Body of pancreas (tissue), 4 donors: ENCODE measurements around the gene CEBPZOS. TPM values are rescaled to one million over a fixed set of nuclear protein-coding genes. Genes with fewer than 3 reads are reported as not detected.
"Not testable (repeated sequence)": the region's sequence is repeated elsewhere in the genome, so short reads cannot be mapped to it uniquely, and the experiment has no call there.

ENCODE experiments used
- ATAC-seq: fragments of 150-250 bp; one replicate; pipeline ENCODE4 v1.9.1; 2016
- DNase-seq, 4 donors: peaks; one replicate each; pipeline ENCODE4 v3.0.0-alpha.2; 2019
- H3K27ac ChIP-seq, 4 donors: fragments of 200-600 bp; sonication (generic); 1 replicate in 3 of 4; 2 replicates in 1 of 4; pipeline versions ENCODE4 v1.5.1 to v1.6.1; 2016 to 2019; ENCODE audit warnings: mild to moderate bottlenecking in 1 of 4, mixed read lengths in 1 of 4, moderate library complexity in 1 of 4
- H3K27me3 ChIP-seq, 2 donors: fragments of 200-600 bp; sonication (generic); one replicate each; pipeline ENCODE4 v1.6.0; 2016; ENCODE audit warnings: mild to moderate bottlenecking in 1 of 2
- H3K36me3 ChIP-seq, 2 donors: fragments of 200-600 bp; sonication (generic); replicated peaks in 1 of 2; 2 replicates each; pipeline ENCODE4 v1.5.1; 2016; ENCODE audit warnings: low read depth in 2 of 2; ENCODE audit not compliant: insufficient read depth in 1 of 2
- H3K4me1 ChIP-seq: fragments of 200-600 bp; sonication (generic); one replicate; pipeline ENCODE4 v1.6.0; 2016
- H3K4me3 ChIP-seq, 2 donors: fragments of 200-600 bp; sonication (generic); 1 replicate in 1 of 2; 2 replicates in 1 of 2; pipeline ENCODE4 v1.5.1; 2016 to 2019
- H3K9me3 ChIP-seq, 3 donors: fragments of 200-600 bp; sonication (generic); 1 replicate in 2 of 3; 2 replicates in 1 of 3; pipeline ENCODE4 v1.5.1; 2016
- POLR2A ChIP-seq, 3 donors: fragments of 450-650 bp; IDR thresholded peaks; one replicate each; pipeline ENCODE4 v1.6.1; 2016; ENCODE audit warnings: antibody characterized with exemption in 3 of 3, mild to moderate bottlenecking in 2 of 3
- WGBS, 2 donors: methylation state at CpG; one replicate each; pipeline ENCODE4 v1.1.5; 2017; 5-methylcytosine and 5-hydroxymethylcytosine counted together
- intact Hi-C: fragments of 100-400 bp; cut with DNase I; formaldehyde crosslinking; loops from one replicate; pipeline ENCODE4 v1.15.1; 2023
- total RNA-seq, 2 donors: library from RNA; depleted of rRNA; stranded (reverse); fragments of >200 nt; gene quantifications; one replicate each; pipeline ENCODE4 v1.1.0, GENCODE V29; 2016
- TF ChIP-seq, protein P1 (sequence below), 7 experiments: fragments of 450-650 bp in 4 of 7; fragments of 200-600 bp in 3 of 7; sonication (generic) in 3 of 7; IDR thresholded peaks; one replicate each; pipeline ENCODE4 v1.5.1; 2016 to 2019; ENCODE audit warnings: antibody characterized with exemption in 7 of 7

The CEBPZOS gene
- total RNA-seq, 2 donors from 2014 or later: 9.9 to 21.8 TPM

DNA sequence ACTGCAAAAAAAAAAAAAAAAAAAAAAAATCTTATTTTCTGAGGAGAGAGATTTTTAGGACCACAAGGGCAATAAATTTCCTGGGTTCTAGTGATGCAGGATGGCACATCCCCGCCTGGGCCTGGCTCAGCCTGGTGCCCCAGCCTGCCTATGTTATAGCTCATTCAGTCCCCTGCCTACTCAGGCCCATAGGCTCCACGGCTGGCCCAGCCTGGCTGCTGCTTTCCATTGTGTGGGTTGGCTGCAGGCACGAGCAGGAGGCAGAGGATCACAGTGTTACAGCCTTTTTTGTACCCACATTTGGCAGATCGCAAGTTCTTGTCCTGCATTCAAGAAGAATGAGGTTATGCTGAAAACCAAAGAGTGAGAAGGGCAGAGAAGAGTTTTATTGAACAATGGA is 5.0 kb upstream of the CEBPZOS start:
- ATAC-seq: no peak
- no peak for TF ChIP-seq POLR2A (IDR thresholded peaks at IDR 0.05)
- TF ChIP-seq, protein P1, sequence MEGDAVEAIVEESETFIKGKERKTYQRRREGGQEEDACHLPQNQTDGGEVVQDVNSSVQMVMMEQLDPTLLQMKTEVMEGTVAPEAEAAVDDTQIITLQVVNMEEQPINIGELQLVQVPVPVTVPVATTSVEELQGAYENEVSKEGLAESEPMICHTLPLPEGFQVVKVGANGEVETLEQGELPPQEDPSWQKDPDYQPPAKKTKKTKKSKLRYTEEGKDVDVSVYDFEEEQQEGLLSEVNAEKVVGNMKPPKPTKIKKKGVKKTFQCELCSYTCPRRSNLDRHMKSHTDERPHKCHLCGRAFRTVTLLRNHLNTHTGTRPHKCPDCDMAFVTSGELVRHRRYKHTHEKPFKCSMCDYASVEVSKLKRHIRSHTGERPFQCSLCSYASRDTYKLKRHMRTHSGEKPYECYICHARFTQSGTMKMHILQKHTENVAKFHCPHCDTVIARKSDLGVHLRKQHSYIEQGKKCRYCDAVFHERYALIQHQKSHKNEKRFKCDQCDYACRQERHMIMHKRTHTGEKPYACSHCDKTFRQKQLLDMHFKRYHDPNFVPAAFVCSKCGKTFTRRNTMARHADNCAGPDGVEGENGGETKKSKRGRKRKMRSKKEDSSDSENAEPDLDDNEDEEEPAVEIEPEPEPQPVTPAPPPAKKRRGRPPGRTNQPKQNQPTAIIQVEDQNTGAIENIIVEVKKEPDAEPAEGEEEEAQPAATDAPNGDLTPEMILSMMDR (IDR thresholded peaks at IDR 0.05): no peak
- 77% methylated on average over 4 of the region's 4 CpGs for WGBS, 2 donors

DNA sequence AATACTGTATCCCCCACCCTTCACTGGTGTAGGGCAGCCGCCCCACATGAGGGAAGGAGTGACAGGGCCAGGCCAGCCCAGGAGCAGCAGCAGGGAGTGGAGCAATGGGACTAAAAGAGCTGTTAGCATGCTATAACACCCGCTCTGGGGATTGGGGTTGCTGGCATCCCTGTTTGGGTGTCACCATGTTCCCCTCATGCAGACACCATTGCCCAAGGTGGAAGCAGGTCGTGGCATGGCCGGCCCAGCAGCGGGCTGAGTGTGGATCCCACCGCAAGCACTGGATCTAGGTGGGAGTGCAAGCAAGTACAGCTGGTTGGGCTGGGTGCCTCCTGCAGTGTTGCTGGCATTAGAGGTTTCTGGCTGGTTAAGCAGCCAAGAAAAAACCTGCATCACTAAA is 4.5 kb upstream of the CEBPZOS start:
- no peaks in the 10 kb centered on the region for H3K36me3 ChIP-seq
- no peak overlapping the region for H3K4me3 ChIP-seq
- TF ChIP-seq POLR2A (IDR thresholded peaks at IDR 0.05): no peak
- TF ChIP-seq, protein P1 (IDR thresholded peaks at IDR 0.05): no peak
- H3K27me3 ChIP-seq: no peaks in the 10 kb centered on the region
- intact Hi-C loops: no loop called here
- ATAC-seq: no peak
- H3K4me1 ChIP-seq: peaks cover 6% of the 10 kb centered on the region
- H3K9me3 ChIP-seq: no peaks in the 10 kb centered on the region
- 64 to 80% methylated on average over 6 of the region's 6 CpGs for WGBS, 2 donors
- no peak overlapping the region for H3K27ac ChIP-seq
- DNase-seq: no peak

More for the DNA sequence above, 5.0 kb upstream of the CEBPZOS start:
- Histone ChIP-seq H3K36me3 (no peaks in the 10 kb centered on the region), H3K4me1 (peaks cover 6% of the 10 kb centered on the region), H3K27ac (no peak overlapping the region), H3K27me3 (no peaks in the 10 kb centered on the region), H3K4me3 (no peak overlapping the region), H3K9me3 (no peaks in the 10 kb centered on the region)
- no peak for DNase-seq
- intact Hi-C loops: no loop called here

DNA sequence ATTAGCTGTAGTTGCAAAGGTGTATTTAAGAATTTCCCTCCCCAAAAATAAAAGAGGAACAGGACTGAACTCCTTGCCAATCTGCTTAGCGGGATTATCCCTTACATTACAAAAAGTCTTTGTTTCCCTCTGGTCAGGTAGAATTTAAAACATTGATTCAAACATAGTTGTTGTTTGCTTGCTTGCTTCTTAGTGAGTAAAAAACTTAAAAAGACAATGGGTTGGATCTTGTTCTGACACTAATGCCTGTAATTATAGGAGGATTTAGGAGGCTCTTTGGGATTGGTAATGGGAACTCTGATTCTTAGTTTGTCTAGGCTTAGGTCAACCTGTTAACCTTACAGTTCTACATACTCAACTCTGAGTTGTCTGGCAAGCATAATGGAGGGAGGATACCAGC is 3.7 kb upstream of the CEBPZOS start:
- ATAC-seq (no peak), DNase-seq (no peak)
- intact Hi-C loops: no loop called here
- H3K27me3 ChIP-seq: no peaks in the 10 kb centered on the region
- no peak overlapping the region for H3K27ac ChIP-seq
- TF ChIP-seq, protein P1 (IDR thresholded peaks at IDR 0.05): no peak
- TF ChIP-seq POLR2A (IDR thresholded peaks at IDR 0.05): no peak
- no peak overlapping the region for H3K4me3 ChIP-seq
- no peaks in the 10 kb centered on the region for H3K9me3 ChIP-seq
- H3K4me1 ChIP-seq: peaks cover 15% of the 10 kb centered on the region
- no peaks in the 10 kb centered on the region for H3K36me3 ChIP-seq
- WGBS, 2 donors: 87 to 93% methylated on average over 1 of the region's 1 CpG

DNA sequence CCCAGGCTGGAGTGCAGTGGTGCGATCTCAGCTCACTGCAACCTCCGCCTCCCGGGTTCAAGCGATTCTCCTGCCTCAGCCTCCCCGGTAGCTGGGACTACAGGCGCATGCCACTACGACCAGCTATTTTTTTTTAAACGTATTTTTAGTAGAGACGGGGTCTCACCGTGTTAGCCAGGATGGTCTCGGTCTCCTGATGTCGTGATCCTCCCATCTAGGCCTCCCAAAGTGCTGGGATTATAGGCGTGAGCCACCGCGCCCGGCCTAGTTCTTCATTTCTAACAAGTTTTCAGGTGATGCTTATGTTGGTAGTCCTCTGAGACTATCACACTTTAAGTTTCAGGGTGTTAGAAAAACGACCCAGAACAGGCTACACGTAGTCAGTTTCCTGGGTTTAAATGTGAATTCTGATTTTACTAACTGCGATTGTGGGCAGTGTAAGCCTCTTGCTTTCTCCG is 405 bp upstream of the CEBPZOS start:
- H3K9me3 ChIP-seq, ATAC-seq, DNase-seq, H3K36me3 ChIP-seq, intact Hi-C loops, H3K27me3 ChIP-seq: not testable (repeated sequence)
- peaks cover 13% of the 10 kb centered on the region for H3K4me1 ChIP-seq
- 80 to 81% methylated on average over 20 of the region's 20 CpGs for WGBS, 2 donors
- peak overlapping the region; percentile 44 to 71 for H3K4me3 ChIP-seq
- H3K27ac ChIP-seq: peak overlapping the region; percentile 74 to 86 (median 79)

DNA sequence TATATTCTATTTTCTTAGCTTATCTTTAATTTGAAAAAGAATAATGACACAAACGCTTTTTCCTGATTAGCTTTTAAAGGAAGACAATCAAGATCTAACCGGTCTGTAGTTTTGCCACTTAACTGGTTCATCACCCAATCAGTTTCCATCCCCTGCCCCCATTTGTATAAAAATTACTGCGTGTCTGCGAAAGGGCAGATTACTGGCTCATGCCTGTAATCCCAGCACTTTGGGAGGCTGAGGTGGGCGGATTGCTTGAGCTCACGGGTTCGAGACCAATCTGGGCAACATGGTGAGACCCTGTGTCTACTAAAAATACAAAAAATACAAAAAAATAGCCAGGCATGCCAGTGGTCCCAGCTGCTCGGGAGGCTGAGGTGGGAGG is 2.4 kb downstream of the CEBPZOS start:
- no peak overlapping the region for H3K4me3 ChIP-seq
- intact Hi-C loops: no loop called here
- H3K4me1 ChIP-seq: peaks cover 13% of the 10 kb centered on the region
- no peaks in the 10 kb centered on the region for H3K27me3 ChIP-seq
- DNase-seq: no peak
- TF ChIP-seq, protein P1 (IDR thresholded peaks at IDR 0.05): no peak
- no peak for TF ChIP-seq POLR2A (IDR thresholded peaks at IDR 0.05)
- no peak overlapping the region for H3K27ac ChIP-seq
- peaks cover 0 to 2% (median 0%) of the 10 kb centered on the region in 3 donors for H3K9me3 ChIP-seq
- no peak for ATAC-seq
- WGBS, 2 donors: 83 to 84% methylated on average over 8 of the region's 8 CpGs
- peaks cover 0 to 7% of the 10 kb centered on the region in 2 donors for H3K36me3 ChIP-seq
